NCI-H82 treated with DMSO at 0.1 percent for 48 hours (cell line): Measurements from ENCODE around the gene SLC17A9.
"Not testable (repeated sequence)": the region's sequence is repeated elsewhere in the genome, so short reads cannot be mapped to it uniquely, and the experiment has no call there.

Experiments
- DNase-seq: peaks from one replicate; lab custom pipeline; 2025; ENCODE audit not compliant: unreplicated experiment; lab: John Stamatoyannopoulos, UW

Gene SLC17A9

GRCh38 chr20:62920039-62920645 is 32.4 kb upstream of the SLC17A9 start:
- no peak for DNase-seq

DNA sequence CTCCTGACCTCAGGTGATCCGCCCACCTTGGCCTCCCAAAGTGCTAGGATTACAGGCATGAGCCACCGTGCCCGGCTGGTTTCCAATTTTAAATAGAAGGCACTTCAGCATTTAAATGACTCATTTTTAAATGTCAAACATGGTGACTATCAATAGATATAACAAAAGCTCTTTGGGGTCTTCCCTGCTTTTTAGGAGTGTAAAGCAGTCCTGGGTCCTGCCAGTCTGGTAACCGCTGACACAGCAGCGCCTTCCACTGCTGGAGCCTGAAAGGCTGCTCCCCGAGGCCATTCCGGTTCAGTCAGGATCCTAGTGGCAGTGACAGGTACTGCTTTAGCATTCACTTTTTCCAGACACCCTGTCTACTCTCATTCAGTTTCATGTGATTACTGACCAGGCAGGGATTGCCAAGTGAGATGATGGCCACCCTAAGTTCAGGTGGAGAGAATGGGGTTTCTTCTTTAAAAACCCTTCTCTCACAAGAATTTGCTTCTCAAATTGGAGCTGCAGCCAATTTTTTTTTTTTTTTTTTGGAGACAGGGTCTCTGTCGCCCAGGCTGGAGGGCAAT is 31.3 kb upstream of the SLC17A9 start:
- no peak for DNase-seq

GRCh38 chr20:62922451-62922921 is 30.0 kb upstream of the SLC17A9 start:
- no peak for DNase-seq

- not testable (repeated sequence) for DNase-seq
These were observed 29.3 kb upstream of the SLC17A9 start for GRCh38 chr20:62923059-62923668.

DNA sequence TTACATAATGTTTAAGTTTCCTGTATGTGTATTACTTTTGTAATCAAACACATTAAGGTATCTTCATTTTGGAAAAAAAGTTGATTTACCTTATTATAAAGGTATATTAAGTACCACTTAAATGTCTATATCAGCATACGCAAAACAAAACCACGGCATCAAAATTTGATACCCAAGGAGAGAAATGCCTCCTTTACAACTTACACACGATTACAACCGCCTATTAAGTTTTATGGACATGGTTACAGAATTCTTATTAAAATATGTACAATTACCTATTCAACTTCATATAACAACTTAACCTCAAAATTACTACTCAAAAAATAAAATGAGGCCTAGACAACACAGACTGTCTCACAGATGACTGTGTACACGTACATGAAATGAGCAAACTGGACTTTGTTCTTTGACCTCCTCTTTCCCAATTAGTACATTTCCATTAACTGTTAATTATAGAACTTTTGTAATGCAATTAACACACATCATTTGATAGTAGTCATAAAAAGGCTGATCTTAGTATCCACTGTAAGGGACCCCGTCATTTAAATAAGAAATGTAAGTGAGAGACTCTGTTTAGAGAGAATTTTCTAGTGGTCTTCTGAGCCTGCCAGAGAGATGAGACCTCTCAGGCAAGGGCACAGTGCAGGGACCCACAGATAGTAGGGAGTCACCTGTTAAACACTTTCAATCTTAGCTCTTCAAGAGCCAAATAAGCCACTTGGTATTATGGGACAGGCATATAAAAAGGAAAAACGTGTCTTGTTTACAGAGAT is 28.7 kb upstream of the SLC17A9 start:
- no peak for DNase-seq

DNA sequence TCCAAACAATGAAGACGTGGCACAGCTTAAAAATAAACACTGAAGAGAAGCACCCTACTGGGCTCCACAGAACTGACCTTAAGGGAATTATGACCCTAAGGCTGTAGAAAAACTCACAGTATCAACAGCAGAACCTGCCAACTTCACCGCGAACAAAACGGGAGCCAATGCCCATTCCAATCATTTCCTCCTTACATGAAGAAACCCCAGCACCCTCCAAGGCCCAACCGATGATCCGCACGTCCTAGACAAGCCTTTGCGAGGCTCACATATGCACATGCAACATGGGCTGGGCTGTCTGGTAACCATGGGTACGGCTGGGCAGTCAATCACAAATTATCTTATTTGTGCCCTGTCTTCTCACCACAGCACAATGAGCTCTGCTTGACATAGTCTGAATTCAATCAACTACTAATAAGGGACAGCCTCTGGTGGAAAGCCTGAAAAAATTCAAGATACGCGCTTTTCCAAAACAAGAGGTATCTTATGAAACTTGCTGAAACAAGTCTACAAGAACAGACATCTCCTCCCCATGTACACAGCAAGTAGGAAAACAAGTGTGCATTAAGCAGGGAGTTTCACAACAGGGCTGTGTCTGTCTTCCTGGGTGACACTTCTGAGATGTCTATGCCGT is 27.9 kb upstream of the SLC17A9 start:
- no peak for DNase-seq

DNA sequence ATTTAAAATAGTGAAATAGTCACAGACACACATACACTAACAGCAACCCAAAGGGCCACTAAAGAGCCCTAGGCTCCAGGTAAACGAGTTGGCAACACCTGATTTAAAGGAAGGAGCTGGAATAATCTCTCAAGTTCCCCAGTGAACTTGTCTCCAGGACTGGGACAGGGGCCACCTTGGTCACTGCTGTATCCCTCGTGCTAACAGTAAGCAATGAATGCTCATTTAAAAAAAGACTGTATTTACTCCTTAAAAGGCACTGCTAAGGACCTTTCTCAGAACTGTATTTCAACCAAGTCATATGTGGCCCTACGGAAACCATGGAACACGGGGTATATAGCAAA is 27.5 kb upstream of the SLC17A9 start:
- no peak for DNase-seq

DNA sequence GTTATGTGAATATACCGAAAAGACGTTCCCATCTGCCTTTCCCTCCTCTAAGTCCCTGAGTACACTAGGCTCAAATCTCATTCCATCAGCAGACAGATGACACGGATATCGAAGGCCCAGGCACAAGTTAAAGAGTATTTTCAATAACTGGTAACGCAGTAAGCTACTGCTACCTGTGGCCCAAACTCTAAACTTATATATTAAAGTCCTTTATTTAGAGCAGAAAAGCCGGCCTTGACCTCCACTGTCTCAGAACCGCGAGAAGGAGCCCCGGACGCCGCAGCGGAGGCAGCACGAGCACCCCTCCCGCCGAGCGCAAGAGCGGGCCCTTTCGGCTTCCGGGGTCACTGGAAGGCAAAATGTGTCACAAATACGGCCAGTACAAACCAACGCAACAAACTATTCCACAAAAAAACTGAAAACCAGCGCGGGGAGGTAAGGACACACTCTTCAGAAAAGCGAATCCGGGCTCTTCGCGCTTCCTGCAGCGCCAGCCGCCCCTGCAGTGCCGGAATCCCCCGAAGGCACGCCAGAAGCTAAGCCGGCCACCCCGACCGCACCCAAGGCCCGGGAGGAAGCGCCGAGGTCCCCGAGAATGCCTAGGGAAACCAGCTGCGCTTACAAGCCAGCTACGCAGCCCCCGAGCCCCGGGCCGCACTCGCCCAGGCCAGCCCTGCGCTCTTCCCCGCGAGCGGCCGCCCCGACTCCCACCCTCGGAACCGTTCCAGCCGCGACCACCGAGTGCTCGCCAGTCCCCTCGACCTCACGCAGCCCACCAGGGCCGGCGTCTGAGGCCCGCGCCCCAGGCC is 26.9 kb upstream of the SLC17A9 start:
- DNase-seq: no peak

GRCh38 chr20:62926229-62927127 is 26.0 kb upstream of the SLC17A9 start, which contains the start of gene DIDO1:
Gene DIDO1 (minus strand): TSS chr20:62926505.
- DNase-seq: peak; percentile 59

- DNase-seq: no peak
These were observed 25.3 kb upstream of the SLC17A9 start for GRCh38 chr20:62927128-62927705.

DNA sequence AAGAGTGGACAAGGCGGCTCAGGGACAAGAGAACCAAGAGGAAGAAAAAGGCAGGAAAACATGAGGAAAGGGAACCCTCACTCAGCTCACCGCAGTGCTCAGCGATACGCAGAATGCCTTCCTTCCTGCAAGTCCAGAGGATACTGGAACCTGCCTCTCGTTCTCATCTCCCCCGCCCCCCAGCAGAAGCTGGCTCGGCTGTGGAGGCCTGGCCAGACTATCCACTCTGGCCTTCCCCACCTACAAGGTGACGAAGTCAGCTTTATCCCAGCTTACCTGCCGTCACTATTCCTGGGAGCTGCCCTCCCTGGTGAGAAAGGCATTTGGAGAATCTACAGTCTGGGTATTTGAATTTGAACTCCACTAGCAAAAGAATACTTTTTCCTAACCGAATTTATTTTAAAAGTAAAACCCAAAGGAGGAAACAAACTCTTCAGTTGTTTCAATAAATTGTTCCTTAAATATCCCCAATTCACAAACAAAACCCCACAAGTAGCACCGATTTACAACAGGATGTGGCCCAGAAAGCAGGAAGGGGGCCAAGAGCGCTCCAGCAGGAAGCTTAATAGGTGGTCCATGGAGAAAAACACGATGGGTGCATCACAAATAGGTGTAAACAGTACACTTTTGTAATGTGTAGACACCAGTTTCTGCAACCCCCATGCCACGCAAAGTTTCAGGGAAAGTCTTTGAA is 24.1 kb upstream of the SLC17A9 start:
- no peak for DNase-seq

- DNase-seq: no peak
These were observed 23.4 kb upstream of the SLC17A9 start for GRCh38 chr20:62929051-62929538.

DNA sequence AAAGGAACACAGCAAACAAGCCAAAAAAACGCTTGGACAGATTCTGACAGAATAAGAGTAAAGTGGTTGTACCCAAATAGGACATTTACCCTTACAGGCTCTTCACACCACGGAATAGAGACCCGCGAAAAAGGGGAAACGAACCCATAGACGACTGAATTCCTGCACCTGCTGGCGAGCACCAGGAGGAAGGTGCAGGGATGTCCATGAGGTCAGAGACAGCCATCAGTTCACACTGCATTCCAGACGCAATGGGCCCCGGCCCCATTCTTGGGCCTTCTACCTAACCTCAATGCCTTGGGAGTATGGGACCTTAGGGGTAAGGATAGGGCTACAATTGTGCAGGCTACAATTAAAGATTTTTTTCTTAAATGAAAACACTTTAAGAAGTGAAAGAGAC is 21.0 kb upstream of the SLC17A9 start:
- DNase-seq: no peak

- no peak for DNase-seq
These were observed 18.5 kb upstream of the SLC17A9 start for GRCh38 chr20:62933966-62934365.

GRCh38 chr20:62935204-62935967 is 17.1 kb upstream of the SLC17A9 start:
- DNase-seq: no peak

DNA sequence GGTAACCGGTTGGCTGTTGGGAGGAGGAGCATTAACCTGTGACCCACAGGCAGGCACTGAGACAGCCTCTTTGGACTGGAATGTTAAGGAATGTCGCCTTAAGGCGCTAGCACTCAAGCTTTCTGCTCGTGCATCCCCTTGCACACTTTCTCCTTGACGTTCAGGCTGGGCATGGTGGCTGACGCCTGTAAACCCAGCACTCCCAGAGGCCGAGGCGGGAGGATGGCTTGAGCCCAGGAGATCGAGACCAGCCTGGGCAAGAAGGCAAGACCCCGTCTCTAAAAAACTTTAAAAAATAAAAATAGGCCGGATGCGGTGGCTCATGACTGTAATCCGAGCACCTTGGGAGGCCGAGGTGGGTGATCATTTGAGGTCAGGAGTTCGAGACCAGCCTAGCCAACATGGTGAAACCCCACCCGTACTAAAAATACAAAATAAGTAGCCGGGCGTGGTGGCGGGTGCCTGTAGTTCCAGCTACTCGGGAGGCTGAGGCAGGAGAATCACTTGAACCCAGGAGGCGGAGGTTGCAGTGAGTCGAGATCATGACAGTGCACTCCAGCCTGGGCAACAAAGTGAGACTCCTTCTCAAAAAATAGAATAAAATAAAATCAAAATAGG is 16.4 kb upstream of the SLC17A9 start:
- no peak for DNase-seq
